NCI-H524 (cell line): ENCODE data around the gene GJC2.

ENCODE experiments used
- DNase-seq, 2 experiments: peaks; one replicate each; lab custom pipeline; 2025; lab: John Stamatoyannopoulos, UW

GJC2 gene

DNA sequence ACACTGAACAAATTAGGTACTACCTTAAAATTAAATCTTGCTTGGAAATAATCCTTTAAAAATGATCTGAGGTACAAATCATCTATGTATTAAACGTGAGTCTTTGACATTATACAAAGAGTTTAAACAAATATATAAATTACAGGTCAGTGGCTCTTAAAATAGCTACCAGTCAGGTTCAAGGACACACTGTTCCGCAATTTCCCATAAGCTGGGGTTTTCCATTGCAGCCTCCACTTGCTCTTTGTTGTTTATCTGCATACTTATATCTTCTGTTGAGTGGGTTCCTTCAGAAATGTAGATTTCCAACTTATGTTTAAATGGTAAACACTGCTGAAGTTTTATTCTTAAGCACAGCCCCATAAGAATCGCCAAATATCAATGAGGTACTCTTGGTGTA, 34.9 kb upstream of the GJC2 start:
- DNase-seq, result no peak

DNA sequence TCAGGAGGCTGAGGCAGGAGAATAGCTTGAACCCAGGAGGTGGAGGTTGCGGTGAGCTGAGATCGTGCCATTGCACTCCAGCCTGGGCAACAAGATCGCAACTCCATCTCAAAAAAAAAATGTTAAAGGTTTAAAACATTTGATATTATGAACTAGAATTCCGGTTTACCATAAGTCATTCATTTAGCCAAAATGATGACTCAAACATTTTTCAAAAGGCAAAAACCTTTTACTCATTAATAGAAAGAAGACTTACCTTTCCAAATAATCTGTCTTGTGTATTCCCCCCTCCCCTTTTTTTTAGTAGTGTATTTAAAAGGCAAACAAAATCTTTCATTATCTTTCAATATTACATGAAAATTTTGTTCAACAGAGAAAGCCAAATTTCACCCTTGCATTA, 32.4 kb upstream of the GJC2 start:
- no peak for DNase-seq

DNA sequence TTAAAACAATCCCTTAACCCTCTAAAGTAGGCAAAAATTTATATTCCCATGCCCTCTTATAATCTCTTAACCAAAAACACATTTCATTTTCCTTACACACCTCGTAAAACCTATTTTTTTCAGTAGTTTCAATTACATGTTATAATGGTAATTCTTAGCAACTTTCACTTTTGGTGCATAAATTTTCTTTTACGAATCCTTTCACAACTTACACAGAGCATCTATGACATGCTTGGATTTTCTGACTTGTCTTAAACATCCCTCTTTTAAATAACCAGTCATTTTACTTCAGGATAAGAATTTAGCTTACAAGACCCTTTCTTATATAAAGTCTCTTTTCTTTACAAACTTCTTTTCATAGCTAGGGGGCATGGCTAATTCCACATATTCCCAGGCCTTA, 31.7 kb upstream of the GJC2 start:
- no peak for DNase-seq

DNA sequence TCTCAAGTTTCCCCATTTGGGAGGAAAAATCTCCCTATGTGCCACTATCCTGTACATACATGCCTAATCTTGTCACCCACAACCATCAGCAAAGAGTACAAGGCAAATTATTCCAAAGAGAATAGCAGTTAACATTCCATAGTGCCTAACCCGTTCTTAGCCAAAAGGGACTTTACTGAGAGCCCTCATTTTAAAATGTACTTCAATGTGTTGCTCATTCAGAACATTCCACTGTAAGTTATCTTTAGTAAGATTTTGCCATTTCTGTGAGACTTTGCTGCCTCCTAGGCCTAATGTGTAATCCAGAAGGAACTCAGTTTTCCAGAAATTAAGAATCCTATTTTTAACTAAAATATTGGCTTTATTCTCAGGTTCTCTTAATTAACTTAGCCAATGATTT, 29.4 kb upstream of the GJC2 start:
- DNase-seq, result no peak

DNA sequence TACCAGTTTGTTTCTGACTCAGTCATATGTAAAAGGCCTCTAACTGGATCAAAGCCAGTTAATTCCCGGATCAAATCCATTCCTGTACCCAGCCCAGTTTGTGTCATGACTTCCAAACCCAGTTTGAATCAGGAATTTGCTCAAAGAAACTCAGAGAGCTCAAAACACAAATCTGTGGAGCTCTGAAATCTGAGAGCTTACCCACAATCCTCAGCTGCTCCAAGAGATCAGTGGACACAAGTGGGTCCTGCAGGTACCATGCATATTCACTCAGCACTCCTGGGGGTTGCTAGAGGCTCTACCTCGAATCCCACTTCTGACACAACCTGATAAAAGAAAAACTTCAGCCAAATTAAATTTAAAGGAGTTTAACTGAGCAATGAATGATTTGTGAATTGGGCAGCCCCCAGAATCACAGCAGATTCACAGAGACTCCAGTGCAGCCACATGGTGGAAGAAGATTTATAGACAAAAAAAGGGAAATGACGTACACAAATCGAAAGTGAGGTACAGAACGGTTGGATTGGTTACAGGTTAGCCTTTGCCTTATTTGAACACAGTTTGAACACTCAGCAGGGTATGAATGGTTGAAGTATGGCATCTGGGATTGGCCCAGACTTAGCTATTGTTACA, 28.8 kb upstream of the GJC2 start:
- no peak for DNase-seq

DNA sequence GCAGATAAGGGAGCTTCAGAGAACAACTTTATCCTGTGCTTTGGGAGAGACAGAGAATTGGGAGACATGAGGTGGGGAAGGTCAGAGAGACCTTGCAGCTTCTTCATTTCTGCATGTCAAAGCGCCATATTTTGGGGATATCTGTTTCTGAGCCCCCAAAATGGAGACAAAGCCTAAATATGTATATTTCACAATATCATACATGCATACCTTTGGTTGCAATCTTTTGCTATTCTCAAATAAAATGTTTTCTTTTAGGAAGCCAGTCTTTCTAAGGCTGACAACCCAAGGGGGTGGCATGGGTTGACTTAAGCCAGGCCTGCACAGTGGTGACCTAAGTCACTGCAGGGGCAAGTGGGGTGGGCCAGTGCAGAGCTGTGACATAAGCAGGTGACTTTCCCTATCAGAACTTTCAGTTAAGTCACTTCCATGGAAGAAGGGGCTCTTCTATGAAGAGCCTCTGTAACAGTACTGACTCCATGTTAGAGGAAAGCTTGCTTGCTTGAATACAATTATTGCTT, 26.7 kb upstream of the GJC2 start:
- no peak for DNase-seq

DNA sequence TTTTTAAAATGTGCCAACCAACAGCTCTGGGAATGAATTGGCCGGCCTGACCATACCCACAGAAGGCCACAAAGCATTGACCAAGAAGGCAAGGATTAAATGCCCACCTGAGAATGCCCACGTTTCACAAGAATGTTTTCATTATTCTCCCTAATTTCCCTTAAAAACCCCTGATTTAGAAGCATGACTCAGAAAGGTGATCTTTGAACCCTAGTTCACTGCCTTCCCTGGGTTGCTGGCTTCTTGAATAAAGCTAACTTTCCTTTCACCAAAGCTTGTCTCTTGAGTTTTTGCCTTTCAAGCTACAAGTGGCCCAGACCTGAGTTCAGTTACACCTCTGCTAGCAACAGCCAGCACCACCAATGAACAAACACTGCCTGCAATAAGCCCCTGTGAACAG, 26.2 kb upstream of the GJC2 start:
- DNase-seq, result no peak

DNA sequence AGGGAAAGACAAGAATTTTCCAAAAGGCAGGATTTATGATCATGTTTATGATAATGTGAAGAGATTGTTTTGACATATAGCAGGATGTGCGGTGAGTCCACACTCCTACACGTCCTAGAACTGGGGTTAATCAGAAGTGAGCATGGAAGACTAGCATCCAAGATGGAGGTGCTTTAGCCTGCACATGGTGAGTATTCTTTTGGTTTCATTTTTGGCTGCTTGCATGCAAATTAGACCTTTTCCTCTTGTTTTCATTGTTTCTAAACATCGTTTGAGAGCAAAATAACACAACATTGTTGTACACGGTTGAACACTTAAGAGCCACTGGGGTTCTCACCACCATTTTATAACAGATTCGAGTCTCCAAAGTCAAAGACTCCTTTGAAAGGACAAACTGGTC, 24.5 kb upstream of the GJC2 start:
- DNase-seq, result no peak

DNA sequence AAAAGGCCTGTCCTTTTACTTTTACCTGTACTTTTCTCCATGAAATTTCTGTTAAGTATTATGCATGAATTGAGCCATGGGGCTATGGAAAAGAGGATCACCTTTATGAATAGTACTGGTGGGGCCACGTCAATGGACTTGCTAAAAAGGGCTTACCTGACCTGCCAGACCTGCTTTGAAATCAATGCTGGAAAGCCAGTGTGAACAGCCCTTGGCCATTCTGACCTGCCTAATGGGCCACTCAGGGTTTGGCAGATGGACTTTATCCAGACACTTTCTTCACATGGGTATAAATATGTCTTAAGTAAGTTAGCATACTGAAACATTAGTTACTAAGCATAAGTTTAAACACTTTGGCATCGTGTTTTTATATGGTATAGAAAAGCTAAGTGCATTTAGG, 18.0 kb upstream of the GJC2 start:
- DNase-seq, result no peak

DNA sequence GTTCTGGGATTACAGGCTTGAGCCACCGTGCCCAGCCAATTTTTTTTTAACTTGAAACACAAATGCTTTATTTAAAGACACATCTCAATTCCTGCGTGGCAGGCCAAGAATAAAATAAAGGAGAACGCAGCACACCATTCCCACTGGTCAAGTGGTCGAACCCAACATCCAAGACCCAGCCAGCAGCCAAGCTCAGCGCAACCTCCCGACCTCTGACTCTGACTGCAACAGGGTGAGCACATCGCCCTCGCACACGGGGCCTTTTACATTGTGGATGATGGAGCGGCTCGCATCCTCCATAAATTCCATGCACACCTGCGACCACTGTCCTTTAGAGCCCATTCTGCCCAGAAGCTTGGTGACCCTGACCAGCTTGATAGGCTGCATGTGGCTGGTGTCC, 15.1 kb upstream of the GJC2 start:
- DNase-seq, result no peak

DNA sequence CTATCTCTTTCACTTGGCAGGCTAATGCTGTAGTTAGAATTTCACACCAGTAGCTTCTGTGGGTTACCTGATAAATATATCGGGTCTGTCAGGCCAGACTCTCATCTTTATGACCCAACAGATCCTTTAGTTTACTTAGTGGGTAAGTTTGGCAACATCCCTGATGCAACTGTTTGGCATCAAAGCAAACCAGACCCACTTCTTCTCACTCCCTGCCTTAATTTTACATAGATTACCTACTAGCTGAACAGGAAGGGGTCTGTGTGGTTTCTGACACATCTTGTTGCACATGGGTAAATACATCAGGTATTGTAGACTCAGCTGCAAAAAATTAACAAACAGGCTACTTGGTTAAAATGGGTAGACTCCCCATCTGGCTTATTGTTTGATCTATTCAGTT, 12.8 kb upstream of the GJC2 start:
- no peak for DNase-seq

DNA sequence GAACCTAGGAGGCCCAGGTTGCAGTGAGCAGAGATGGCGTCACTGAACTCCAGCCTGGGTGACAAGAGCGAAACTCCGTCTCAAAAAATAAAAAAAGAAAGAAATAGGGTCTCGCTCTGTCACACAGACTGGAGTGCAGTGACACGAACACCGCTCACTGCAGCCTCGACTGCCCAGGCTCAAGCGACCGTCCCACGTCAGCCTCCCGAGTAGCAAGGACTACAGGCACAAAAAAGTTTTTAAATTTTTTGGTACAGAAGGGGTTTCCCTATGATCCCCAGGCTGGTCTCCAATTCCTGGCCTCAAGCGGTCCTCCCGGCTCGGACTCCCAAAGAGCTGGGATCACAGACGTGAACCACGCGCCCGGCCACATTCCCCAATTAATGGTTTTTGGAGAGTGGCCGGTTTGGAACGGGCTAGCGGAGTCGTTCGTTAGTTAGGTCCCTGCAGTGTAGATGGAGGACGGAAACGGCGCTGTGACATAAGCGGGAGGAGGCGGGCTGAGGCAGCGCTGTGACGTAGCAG, 10.3 kb upstream of the GJC2 start:
- no peak for DNase-seq

DNA sequence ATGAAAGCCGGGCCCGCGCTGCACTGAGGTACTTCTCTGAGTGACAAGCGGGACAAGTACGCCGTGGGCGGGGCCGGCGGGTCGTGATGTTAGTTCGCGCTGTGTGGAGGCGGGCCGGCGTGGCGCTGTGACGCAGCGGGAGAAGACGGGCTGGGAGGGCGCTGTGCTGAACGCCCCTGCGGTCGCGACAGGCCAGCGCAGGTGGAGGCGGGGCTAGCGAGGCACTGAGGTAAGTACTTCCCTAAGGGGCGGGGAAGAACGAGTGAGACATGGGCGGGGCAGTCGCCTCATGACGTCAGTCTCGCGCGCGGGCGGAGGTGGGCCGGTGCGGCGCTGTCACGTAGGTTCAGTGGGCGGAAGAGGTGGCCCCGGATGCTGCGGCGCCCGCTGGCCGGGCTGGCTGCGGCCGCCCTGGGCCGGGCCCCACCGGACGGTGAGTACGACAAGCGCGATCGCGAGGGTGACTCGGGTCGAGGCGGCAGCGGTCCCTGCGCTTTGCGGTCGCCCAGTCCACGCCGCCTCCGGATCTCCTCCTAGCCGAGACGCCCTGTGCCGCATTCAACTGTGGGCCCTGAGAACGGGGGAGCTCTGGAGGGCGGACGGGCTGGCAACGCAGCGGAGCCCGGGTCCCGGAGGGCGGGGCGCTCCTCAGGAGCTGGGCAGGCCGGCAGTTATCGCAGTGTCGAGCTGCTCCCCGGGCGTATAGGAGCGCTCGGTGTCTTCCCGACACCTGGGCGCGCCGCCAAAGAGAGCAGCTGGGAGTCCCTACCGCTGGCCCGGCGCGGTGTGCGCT, 9.6 kb upstream of the GJC2 start, which contains the start of gene GUK1:
Gene GUK1 (plus strand): TSS at position 349 of the 793 bp plus-strand sequence. CDS start 24 bp downstream, at position 373.
- DNase-seq, result peak; percentile 96 to 99

DNA sequence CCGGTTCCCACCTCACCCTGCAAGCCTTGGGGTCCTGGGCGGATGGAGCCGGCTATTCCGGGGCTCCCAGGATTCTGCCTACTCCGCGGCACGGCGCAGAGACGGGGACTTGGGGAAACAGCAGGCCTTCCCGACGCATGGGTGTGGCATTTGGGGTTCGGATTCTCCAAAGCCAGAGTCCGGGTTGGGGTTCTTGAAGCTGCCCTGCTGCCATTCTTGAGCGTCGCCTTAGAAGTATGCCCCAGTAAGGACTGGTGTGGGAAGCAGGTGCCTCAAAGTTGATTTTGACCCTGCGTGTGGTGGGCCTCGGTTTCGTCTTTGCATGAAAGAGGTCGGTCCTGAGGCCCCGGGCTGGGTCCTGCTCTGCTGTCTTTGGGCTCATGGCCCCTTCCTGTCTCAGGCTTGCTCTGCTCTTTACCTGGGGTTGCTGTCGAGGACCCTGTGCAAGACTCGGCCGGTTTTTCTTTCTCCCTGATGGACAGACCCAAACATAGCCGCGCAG, 9.0 kb upstream of the GJC2 start:
- no peak for DNase-seq

DNA sequence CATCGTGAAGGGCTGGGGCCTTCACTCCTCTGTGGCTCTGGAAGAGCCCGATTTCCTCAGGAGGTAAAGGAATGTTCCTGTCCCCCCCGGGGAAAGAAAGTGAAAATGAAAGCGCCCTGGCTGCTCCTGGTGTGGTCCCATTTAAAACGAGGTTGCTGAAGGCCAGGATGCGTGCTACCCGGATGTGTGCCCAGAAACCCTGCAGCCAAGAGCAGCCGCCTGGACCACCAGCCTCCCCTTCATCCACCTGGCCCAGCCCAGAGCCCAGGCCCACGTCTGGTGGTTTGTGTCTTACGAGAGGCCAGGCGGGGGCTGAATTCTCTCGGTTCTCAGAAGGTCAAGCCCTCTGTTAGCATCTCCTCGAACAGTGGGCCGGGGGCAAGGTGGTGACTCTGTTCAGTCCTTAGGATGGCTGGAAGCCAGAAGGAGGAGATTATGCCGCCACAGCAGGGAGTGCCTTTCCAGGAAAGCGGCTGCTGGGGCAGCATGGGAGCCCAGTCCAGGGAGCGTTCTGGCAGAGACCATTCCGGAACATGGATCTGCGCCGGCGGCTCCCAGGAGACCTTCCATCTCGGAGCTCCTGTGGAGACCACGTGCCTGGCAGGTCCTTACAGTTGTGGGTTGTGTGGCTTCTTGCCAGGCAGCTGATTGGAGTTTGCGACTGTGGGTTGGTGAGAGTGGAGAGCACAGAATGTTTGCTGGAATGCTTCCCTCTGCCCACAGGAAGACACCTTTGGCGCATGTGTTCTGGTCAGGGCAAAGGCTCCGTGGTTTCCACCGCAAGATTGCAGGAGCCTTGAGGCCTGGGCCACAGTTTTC, 8.3 kb upstream of the GJC2 start:
- no peak for DNase-seq

DNA sequence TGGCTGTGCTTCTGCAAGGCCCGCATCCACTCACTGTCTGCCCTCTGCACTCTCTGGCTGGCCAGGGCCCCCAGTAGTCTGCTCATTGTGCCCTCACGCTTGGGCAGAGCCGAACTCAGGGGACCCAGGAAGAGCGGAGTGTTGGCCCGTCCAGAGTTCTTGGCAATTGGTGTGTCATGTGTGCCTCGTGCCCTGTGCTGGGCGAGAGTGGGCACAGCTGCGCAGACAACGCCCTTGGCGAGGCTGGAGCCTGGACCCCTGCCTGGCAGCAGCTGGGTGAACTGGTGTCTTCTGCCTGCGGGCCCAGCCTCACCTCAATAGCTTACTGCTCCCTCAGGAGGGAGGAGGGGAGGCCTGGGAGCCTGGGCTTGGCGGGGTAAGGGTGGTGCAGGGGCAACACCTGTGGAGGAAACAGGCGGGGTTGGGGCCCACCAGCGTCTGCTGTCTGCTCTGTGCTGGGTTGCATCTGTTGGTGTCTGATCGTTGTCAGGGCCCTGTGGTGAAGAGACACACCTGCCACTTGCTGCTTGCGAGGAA, 7.5 kb upstream of the GJC2 start:
- no peak for DNase-seq

DNA sequence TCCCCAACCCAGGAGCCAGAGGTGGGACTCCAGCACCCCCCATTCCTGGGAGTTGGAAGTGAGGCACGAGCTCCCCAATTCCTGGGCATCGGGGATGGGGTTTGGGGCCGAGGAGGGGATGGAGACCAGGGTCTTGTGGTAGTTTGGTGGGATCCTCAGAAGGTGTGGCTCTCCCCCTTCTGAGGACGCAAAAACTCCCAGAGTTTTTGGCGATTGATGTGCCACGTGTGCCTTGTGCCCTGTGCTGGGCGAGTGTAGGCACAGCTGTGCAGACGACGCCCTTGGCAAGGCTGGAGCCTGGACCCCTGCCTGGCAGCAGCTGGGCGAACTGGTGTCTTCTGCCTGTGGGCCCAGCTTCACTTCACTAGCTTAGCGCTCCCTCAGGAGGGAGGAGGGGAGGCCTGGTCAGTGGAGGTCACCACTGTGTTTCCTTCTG, 7.0 kb upstream of the GJC2 start:
- no peak for DNase-seq

DNA sequence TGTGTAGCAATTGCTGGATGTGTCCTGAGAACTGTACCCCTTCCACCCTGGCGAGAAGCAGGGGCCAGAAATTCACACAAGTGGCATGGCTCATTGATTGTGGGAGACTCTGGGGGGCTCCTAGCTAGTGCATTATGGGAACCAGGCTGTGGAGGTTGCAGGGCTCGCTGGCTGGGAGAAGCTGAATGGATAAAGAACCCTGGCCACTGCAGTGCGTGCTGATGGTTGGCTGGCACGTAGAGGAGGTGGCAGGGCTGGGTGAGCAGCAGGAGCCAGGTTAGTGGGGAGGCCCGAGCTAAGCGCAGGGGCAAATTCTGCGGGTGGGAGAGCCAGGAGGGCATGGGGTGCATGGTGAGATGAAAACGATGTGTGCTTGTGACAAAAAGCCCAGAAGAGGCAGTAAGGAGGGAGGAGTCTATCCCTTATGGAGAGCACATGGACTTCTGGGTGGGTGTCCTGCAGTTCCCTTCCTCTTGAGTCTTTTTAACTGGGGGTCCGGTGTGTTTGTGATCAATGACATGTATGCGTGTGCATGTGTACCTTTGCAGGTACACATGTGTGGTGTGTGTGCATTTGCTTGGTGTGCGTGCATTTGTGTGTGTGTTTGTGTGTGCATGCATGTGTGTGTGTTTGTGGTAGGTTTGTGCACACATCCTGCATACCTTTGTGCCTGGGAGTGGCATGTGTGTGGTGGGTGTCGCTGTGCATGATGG, 6.1 kb upstream of the GJC2 start:
- no peak for DNase-seq

DNA sequence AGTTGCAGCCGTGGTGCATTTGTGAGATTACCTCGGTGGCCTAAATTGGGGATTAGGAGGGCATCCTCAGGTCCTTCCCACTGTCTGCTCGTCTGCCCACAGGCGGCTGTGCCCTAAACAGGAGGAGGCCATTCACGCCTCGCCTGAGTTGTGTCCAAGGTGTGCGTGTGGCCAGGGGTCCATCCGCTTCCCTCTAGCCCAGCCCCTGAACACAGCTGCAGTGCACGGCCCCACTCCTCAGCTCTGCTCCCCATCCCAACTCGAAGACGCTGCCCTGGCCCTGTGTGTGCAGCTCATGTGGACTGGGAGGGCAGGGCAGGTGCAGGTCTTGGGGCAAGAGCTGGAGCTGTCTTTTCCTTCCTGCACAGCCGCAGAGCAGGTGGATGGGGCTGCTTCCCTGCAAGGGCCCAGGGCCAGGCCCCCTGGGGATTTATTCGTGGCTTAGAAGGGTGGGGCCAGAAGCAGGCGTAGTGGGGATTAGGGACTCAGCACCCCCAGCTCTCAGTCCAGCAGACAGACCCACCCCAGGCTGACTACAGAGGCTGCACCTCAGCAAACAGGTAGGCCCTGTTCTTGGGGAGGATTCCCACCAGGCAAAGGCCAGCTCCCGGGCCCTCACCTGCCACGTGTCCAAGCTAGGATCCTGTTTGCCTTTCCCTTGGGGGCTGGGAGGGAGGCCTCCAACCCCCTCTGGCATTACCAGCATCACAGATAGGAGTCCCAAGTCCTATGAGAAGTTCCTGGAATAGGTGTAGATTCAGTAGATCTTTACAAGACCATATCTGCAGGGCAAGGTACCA, 5.3 kb upstream of the GJC2 start:
- peak in 1 of 2 experiments; percentile 44 for DNase-seq

DNA sequence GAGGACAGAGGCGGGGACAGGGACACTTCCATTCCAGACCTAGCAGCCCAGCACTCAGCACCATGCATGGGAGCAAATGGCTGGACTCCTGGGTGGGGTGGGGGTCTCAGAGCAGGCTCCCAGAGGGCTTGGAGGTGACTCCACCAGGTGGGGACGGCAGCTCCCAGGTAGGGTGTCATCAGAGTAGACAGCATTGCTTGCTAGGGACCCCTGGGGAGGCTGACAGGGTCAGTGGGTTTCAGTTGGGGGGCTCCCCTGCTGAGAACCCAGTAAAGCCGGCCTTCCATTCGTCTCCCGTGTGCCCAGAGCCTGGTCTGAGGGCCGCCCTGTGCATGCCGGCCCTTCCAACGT, 4.8 kb upstream of the GJC2 start:
- no peak for DNase-seq
